SK-N-MC (cell line): ENCODE measurements around the gene CLSTN3.

ENCODE experiments used
- EZH2 ChIP-seq: fragments of 200-600 bp; sonication (generic); IDR thresholded peaks from one replicate; pipeline ENCODE4 v1.6.1; 2017; ENCODE audit warnings: antibody characterized with exemption
- FOXP2 ChIP-seq: optimal IDR thresholded peaks from 2 replicates; pipeline ENCODE3; 2011; ENCODE audit warnings: mild to moderate bottlenecking, moderate library complexity; ENCODE audit not compliant: insufficient read depth; ENCODE audit errors: extremely low read length, control extremely low read depth
- POLR2AphosphoS5 ChIP-seq: IDR thresholded peaks from 2 replicates; pipeline ENCODE4 v1.6.1; 2012; ENCODE audit warnings: mild to moderate bottlenecking, low read depth, low read length, borderline replicate concordance

DNA sequence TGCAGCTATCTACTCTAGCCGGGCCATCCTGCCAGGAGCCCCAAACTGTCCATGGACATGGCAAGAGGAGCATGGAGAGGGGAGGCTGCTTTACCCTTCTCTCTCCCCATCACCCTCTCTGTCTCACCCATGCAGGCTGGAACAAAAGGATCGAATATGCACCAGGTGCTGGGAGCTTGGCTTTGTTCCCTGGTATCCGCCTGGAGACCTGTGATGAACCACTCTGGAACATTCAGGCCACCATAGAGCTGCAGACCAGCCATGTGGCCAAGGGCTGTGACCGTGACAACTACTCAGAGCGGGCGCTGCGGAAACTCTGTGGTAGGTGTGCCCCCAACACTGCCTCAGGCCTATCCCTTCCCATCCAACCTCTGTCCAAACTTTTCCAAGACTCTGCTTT, 5.9 kb downstream of the CLSTN3 start:
- TF ChIP-seq EZH2: no peak
- no peak for TF ChIP-seq FOXP2
- TF ChIP-seq POLR2AphosphoS5: no peak
